GM23248 (cell line): Measurements from ENCODE around the gene ADAM12. TPM values are rescaled to one million over a fixed set of nuclear protein-coding genes. Genes with fewer than 3 reads are reported as not detected.
A peak's percentile ranks its signal among the peaks of the same experiment; 100 is the strongest.

Experiments
- DNase-seq: peaks from one replicate; pipeline ENCODE4 v3.0.0-alpha.2; 2015
- H2AFZ ChIP-seq: fragments of 200-600 bp; sonication (generic); 2 replicates; pipeline ENCODE4 v1.6.1; 2016; ENCODE audit warnings: antibody characterized with exemption
- H3F3A ChIP-seq: fragments of 200-600 bp; sonication (generic); 2 replicates; pipeline ENCODE4 v1.6.1; 2016; ENCODE audit warnings: mild to moderate bottlenecking, antibody characterized with exemption, mixed run types; ENCODE audit not compliant: insufficient read depth
- H3K27ac ChIP-seq: fragments of 200-600 bp; sonication (generic); 2 replicates; pipeline ENCODE4 v1.5.1; 2016; ENCODE audit warnings: mild to moderate bottlenecking
- H3K27me3 ChIP-seq: fragments of 200-600 bp; sonication (generic); replicated peaks from 2 replicates; pipeline ENCODE4 v1.6.1; 2016; ENCODE audit warnings: mild to moderate bottlenecking; ENCODE audit not compliant: insufficient read depth
- H3K36me3 ChIP-seq: fragments of 200-600 bp; sonication (generic); 2 replicates; pipeline ENCODE4 v1.6.1; 2016; ENCODE audit warnings: low read depth, mild to moderate bottlenecking
- H3K4me1 ChIP-seq: fragments of 200-600 bp; sonication (generic); 2 replicates; pipeline ENCODE4 v1.6.1; 2016; ENCODE audit warnings: mild to moderate bottlenecking; ENCODE audit not compliant: insufficient read depth
- H3K4me2 ChIP-seq: fragments of 200-600 bp; sonication (generic); one replicate; pipeline ENCODE4 v1.6.1; 2016; ENCODE audit warnings: mild to moderate bottlenecking; ENCODE audit not compliant: unreplicated experiment
- H3K4me3 ChIP-seq: fragments of 200-600 bp; sonication (generic); 2 replicates; pipeline ENCODE4 v1.5.1; 2016; ENCODE audit warnings: mild to moderate bottlenecking
- H3K79me2 ChIP-seq: fragments of 200-600 bp; sonication (generic); 2 replicates; pipeline ENCODE4 v1.6.1; 2016; ENCODE audit warnings: mild to moderate bottlenecking; ENCODE audit not compliant: insufficient read depth
- H3K9ac ChIP-seq: fragments of 200-600 bp; sonication (generic); 2 replicates; pipeline ENCODE4 v1.6.1; 2016; ENCODE audit warnings: mild to moderate bottlenecking
- H3K9me2 ChIP-seq: fragments of 200-600 bp; sonication (generic); 2 replicates; pipeline ENCODE4 v1.6.1; 2016; ENCODE audit warnings: mixed run types, mild to moderate bottlenecking, moderate library complexity; ENCODE audit not compliant: insufficient read depth
- H3K9me3 ChIP-seq: fragments of 200-600 bp; sonication (generic); one replicate; pipeline ENCODE4 v1.6.1; 2017; ENCODE audit warnings: low read depth
- H4K20me1 ChIP-seq: fragments of 200-600 bp; sonication (generic); 2 replicates; pipeline ENCODE4 v1.6.0; 2016; ENCODE audit not compliant: insufficient read depth
- EZH2 ChIP-seq: fragments of 200-600 bp; sonication (generic); IDR thresholded peaks from 2 replicates; pipeline ENCODE4 v1.6.1; 2018; ENCODE audit warnings: antibody characterized with exemption, mild to moderate bottlenecking; ENCODE audit not compliant: insufficient read depth, poor library complexity, severe bottlenecking
- EZH2phosphoT487 ChIP-seq: fragments of 200-600 bp; sonication (generic); IDR thresholded peaks from 2 replicates; pipeline ENCODE4 v1.6.1; 2018; ENCODE audit warnings: antibody characterized with exemption, moderate library complexity, mild to moderate bottlenecking, low read depth; ENCODE audit not compliant: insufficient read depth
- WGBS, 2 experiments: methylation state at CpG; one replicate each; pipeline ENCODE4 v1.1.6; 2015 to 2017; ENCODE audit warnings: low lambda C conversion rate in 2 of 2, low coverage in 1 of 2; ENCODE audit errors: missing lambda C conversion rate in 2 of 2; 5-methylcytosine and 5-hydroxymethylcytosine counted together
- in situ Hi-C: fragments of 300-500 bp; cut with MboI; formaldehyde crosslinking; loops from 2 replicates; pipeline ENCODE4 v1.15.0; 2020
- polyA plus RNA-seq: library from polyadenylated mRNA; unstranded; fragments of >200 nt; fragmentation: Nextera tagmentation; extraction: Ambion mirVana; gene quantifications from 2 replicates; pipeline ENCODE4 v1.2.1, GENCODE V29; 2016
- total RNA-seq: library from RNA; depleted of rRNA; stranded (reverse); fragments of >200 nt; shearing (Covaris generic); gene quantifications from 2 replicates; pipeline ENCODE4 v1.2.3, GENCODE V29; 2014

ADAM12 gene
- total and polyA plus RNA-seq, 2 experiments from 2014 or later, result 58.4 to 127 TPM

GRCh38 chr10:126090911-126091728, 297.2 kb downstream of the ADAM12 start:
- H4K20me1 ChIP-seq, result no peaks in the 10 kb centered on the region
- peak overlapping the region; percentile 64 for H3K9ac ChIP-seq
- peak overlapping the region; percentile 53 for H3K4me3 ChIP-seq
- H3K36me3 ChIP-seq, result peaks cover 28% of the 10 kb centered on the region
- H3K4me1 ChIP-seq, result peaks cover 33% of the 10 kb centered on the region
- peaks cover 54% of the 10 kb centered on the region for H3F3A ChIP-seq
- peak; percentile 97 for DNase-seq
- H3K27me3 ChIP-seq, result no peaks in the 10 kb centered on the region
- H2AFZ ChIP-seq, result peak overlapping the region; percentile 52; the same call in 1 of the 2 replicates
- H3K4me2 ChIP-seq, result peak overlapping the region; percentile 73
- TF ChIP-seq EZH2 (no peak), EZH2phosphoT487 (0 out of 2 replicates have a peak, but pooled peaks have one; percentile 76)
- in situ Hi-C loops, result no loop called here
- H3K9me2 ChIP-seq, result no peaks in the 10 kb centered on the region
- no peaks in the 10 kb centered on the region for H3K9me3 ChIP-seq
- 17 to 19% methylated on average over 10 of the region's 10 CpGs for WGBS, 2 experiments
- H3K27ac ChIP-seq, result peak overlapping the region; percentile 88
- H3K79me2 ChIP-seq, result 0 out of 2 replicates have a peak, but pooled peaks cover under 1% of the 10 kb centered on the region

GRCh38 chr10:126090443-126090842, 297.8 kb downstream of the ADAM12 start:
- H3K27ac ChIP-seq, result peak overlapping the region; percentile 88
- H4K20me1 ChIP-seq, result no peaks in the 10 kb centered on the region
- H3K9ac ChIP-seq, result 0 out of 2 replicates have a peak overlapping the region, but pooled peaks have one; percentile 17
- peaks cover 28% of the 10 kb centered on the region for H3K36me3 ChIP-seq
- no peaks in the 10 kb centered on the region for H3K27me3 ChIP-seq
- peaks cover 7% of the 10 kb centered on the region; the same call in 1 of the 2 replicates for H3K79me2 ChIP-seq
- TF ChIP-seq EZH2, result no peak
- TF ChIP-seq EZH2phosphoT487, result no peak
- H3K4me2 ChIP-seq, result peak overlapping the region; percentile 73
- peaks cover 54% of the 10 kb centered on the region for H3F3A ChIP-seq
- H3K9me2 ChIP-seq, result no peaks in the 10 kb centered on the region
- DNase-seq, result no peak
- H3K9me3 ChIP-seq, result no peaks in the 10 kb centered on the region
- H3K4me1 ChIP-seq, result peaks cover 33% of the 10 kb centered on the region
- WGBS, 2 experiments, result 95% methylated on average over 1 of the region's 1 CpG
- no peak overlapping the region for H2AFZ ChIP-seq
- peak overlapping the region; percentile 53; the same call in 1 of the 2 replicates for H3K4me3 ChIP-seq
- in situ Hi-C loops, result no loop called here

- no peak for TF ChIP-seq EZH2phosphoT487
- no peak for TF ChIP-seq EZH2
- 84 to 91% methylated on average over 11 of the region's 11 CpGs for WGBS, 2 experiments
- no peaks in the 10 kb centered on the region for H3K27me3 ChIP-seq
- no peaks in the 10 kb centered on the region for H3K9me3 ChIP-seq
- peaks cover 33% of the 10 kb centered on the region for H3K4me1 ChIP-seq
- H3K36me3 ChIP-seq, result peaks cover 22% of the 10 kb centered on the region; the same call in 1 of the 2 replicates
- in situ Hi-C loops, result no loop called here
- H3K4me3 ChIP-seq, result no peak overlapping the region
- peak; percentile 46 for DNase-seq
- H3F3A ChIP-seq, result peaks cover 40% of the 10 kb centered on the region
- H4K20me1 ChIP-seq, result no peaks in the 10 kb centered on the region
- no peak overlapping the region for H3K4me2 ChIP-seq
- H3K9ac ChIP-seq, result no peak overlapping the region
- H3K27ac ChIP-seq, result no peak overlapping the region
- no peak overlapping the region for H2AFZ ChIP-seq
- peaks cover 7% of the 10 kb centered on the region; the same call in 1 of the 2 replicates for H3K79me2 ChIP-seq
- no peaks in the 10 kb centered on the region for H3K9me2 ChIP-seq
These were observed 300.3 kb downstream of the ADAM12 start for GRCh38 chr10:126087796-126088505.

GRCh38 chr10:126087153-126087680, 301.1 kb downstream of the ADAM12 start:
- Histone ChIP-seq H3K27ac (no peak overlapping the region), H3K4me2 (no peak overlapping the region), H2AFZ (no peak overlapping the region), H3K4me1 (peaks cover 25% of the 10 kb centered on the region), H4K20me1 (no peaks in the 10 kb centered on the region), H3K79me2 (peaks cover 7% of the 10 kb centered on the region; the same call in 1 of the 2 replicates), H3K9me2 (no peaks in the 10 kb centered on the region), H3K9me3 (no peaks in the 10 kb centered on the region), H3K36me3 (peaks cover 22% of the 10 kb centered on the region; the same call in 1 of the 2 replicates), H3K9ac (no peak overlapping the region), H3K27me3 (no peaks in the 10 kb centered on the region), H3K4me3 (no peak overlapping the region), H3F3A (peaks cover 33% of the 10 kb centered on the region)
- TF ChIP-seq EZH2phosphoT487, result no peak
- no peak for TF ChIP-seq EZH2
- in situ Hi-C loops, result no loop called here
- WGBS, 2 experiments, result 84 to 90% methylated on average over 4 of the region's 4 CpGs
- no peak for DNase-seq
